ENCODE measurements around the gene SFPQ. TPM values are rescaled to one million over a fixed set of nuclear protein-coding genes. Genes with fewer than 3 reads are reported as not detected.

The SFPQ gene
- polyA plus RNA-seq, 2 of the 4 experiments (the other 2 are of a cell fraction): 151 to 327 TPM

DNA sequence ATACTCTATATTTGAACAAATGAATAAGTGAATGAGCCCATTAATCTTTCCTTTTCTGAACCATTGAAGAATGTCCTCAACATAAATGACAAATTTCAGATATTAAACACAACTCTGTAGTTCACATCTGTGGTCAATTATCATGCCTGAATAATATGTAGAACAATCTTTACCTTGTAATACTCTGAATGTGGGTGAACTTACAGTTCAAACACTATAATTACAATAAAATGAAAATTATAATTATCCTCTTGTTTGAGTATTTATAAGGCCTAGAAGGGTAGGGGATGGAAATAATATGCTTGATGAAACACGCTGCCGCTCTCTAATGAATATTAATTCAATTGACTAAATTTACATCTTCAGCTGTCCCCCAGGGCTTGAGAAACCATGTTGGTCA lies 8.7 kb upstream of the SFPQ start (continued):
- TF ChIP-seq, protein P1, sequence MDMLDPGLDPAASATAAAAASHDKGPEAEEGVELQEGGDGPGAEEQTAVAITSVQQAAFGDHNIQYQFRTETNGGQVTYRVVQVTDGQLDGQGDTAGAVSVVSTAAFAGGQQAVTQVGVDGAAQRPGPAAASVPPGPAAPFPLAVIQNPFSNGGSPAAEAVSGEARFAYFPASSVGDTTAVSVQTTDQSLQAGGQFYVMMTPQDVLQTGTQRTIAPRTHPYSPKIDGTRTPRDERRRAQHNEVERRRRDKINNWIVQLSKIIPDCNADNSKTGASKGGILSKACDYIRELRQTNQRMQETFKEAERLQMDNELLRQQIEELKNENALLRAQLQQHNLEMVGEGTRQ (IDR thresholded peaks at IDR 0.05): no peak
- TF ChIP-seq KDM1A (IDR thresholded peaks at IDR 0.05; ENCODE audit: low read depth) (no peak), BHLHE40 (IDR thresholded peaks at IDR 0.05; ENCODE audit: low read depth, low read length) (no peak), EP300 (IDR thresholded peaks at IDR 0.05) (no peak)
- TF ChIP-seq, protein P2, sequence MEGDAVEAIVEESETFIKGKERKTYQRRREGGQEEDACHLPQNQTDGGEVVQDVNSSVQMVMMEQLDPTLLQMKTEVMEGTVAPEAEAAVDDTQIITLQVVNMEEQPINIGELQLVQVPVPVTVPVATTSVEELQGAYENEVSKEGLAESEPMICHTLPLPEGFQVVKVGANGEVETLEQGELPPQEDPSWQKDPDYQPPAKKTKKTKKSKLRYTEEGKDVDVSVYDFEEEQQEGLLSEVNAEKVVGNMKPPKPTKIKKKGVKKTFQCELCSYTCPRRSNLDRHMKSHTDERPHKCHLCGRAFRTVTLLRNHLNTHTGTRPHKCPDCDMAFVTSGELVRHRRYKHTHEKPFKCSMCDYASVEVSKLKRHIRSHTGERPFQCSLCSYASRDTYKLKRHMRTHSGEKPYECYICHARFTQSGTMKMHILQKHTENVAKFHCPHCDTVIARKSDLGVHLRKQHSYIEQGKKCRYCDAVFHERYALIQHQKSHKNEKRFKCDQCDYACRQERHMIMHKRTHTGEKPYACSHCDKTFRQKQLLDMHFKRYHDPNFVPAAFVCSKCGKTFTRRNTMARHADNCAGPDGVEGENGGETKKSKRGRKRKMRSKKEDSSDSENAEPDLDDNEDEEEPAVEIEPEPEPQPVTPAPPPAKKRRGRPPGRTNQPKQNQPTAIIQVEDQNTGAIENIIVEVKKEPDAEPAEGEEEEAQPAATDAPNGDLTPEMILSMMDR (IDR thresholded peaks at IDR 0.05): no peak
- TF ChIP-seq, protein P3, sequence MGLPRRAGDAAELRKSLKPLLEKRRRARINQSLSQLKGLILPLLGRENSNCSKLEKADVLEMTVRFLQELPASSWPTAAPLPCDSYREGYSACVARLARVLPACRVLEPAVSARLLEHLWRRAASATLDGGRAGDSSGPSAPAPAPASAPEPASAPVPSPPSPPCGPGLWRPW (IDR thresholded peaks at IDR 0.05): no peak
- TF ChIP-seq, protein P4, sequence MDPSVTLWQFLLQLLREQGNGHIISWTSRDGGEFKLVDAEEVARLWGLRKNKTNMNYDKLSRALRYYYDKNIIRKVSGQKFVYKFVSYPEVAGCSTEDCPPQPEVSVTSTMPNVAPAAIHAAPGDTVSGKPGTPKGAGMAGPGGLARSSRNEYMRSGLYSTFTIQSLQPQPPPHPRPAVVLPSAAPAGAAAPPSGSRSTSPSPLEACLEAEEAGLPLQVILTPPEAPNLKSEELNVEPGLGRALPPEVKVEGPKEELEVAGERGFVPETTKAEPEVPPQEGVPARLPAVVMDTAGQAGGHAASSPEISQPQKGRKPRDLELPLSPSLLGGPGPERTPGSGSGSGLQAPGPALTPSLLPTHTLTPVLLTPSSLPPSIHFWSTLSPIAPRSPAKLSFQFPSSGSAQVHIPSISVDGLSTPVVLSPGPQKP (IDR thresholded peaks at IDR 0.05; ENCODE audit: low read depth, low read length): no peak
- TF ChIP-seq, protein P5, sequence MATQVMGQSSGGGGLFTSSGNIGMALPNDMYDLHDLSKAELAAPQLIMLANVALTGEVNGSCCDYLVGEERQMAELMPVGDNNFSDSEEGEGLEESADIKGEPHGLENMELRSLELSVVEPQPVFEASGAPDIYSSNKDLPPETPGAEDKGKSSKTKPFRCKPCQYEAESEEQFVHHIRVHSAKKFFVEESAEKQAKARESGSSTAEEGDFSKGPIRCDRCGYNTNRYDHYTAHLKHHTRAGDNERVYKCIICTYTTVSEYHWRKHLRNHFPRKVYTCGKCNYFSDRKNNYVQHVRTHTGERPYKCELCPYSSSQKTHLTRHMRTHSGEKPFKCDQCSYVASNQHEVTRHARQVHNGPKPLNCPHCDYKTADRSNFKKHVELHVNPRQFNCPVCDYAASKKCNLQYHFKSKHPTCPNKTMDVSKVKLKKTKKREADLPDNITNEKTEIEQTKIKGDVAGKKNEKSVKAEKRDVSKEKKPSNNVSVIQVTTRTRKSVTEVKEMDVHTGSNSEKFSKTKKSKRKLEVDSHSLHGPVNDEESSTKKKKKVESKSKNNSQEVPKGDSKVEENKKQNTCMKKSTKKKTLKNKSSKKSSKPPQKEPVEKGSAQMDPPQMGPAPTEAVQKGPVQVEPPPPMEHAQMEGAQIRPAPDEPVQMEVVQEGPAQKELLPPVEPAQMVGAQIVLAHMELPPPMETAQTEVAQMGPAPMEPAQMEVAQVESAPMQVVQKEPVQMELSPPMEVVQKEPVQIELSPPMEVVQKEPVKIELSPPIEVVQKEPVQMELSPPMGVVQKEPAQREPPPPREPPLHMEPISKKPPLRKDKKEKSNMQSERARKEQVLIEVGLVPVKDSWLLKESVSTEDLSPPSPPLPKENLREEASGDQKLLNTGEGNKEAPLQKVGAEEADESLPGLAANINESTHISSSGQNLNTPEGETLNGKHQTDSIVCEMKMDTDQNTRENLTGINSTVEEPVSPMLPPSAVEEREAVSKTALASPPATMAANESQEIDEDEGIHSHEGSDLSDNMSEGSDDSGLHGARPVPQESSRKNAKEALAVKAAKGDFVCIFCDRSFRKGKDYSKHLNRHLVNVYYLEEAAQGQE (IDR thresholded peaks at IDR 0.05): no peak

DNA sequence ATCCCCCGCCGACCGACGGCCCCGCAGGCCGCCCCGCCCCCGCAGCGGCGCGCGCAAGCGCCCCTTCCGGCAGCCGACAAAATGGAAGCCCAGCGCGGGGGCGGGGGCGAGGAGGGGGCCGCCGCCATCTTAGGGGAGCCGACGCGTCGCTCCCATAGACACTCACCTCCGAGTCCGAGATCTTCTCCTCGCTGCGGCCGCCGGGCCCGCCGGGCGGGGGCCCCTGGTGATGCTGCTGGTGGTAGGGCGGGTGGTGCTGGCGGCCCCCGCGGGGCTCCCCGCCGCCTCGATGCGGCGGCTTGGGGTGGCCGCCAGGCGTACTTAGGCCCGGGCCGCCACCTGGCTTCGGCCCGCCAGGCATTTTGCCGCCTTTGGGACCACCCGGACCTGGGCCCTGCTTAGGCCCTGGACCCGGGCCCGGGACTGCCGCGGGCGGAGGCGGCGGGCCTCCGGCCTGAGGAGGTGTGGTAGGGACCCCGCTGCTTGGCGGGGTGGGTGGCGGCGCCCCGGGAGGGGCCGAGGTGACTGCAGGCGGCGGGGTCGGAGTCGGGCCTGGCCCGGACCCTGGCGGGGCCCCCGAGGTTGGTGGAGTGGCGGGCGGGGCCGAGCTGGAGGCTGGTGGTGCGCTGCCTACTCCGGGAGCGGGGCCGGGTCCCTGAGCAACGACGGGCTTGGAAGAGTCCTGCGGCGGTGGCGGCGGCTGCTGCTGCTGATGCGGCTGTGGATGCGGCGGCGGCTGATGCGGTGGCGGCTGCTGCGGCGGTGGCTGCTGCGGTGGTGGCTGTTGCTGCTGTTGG lies 691 bp downstream of the SFPQ start:
- peak; percentile 48; the same call in 1 of the 2 replicates for TF ChIP-seq MAZ (IDR thresholded peaks at IDR 0.05; ENCODE audit: borderline replicate concordance, low read depth, low read length)
- peak; percentile 8 to 52; a peak in 3 of 5 replicates for TF ChIP-seq JUN (IDR thresholded peaks at IDR 0.05)
- no peak for TF ChIP-seq CHD4 (IDR thresholded peaks at IDR 0.05; ENCODE audit: borderline replicate concordance)
- TF ChIP-seq PHF8 (IDR thresholded peaks at IDR 0.05; ENCODE audit: borderline replicate concordance, low read depth): peak; percentile 30; the same call in 1 of the 2 replicates
- TF ChIP-seq, protein P6, sequence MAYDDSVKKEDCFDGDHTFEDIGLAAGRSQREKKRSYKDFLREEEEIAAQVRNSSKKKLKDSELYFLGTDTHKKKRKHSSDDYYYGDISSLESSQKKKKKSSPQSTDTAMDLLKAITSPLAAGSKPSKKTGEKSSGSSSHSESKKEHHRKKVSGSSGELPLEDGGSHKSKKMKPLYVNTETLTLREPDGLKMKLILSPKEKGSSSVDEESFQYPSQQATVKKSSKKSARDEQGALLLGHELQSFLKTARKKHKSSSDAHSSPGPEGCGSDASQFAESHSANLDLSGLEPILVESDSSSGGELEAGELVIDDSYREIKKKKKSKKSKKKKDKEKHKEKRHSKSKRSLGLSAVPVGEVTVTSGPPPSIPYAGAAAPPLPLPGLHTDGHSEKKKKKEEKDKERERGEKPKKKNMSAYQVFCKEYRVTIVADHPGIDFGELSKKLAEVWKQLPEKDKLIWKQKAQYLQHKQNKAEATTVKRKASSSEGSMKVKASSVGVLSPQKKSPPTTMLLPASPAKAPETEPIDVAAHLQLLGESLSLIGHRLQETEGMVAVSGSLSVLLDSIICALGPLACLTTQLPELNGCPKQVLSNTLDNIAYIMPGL (CRISPR knock-in tag; IDR thresholded peaks at IDR 0.05; ENCODE audit: borderline replicate concordance): peak; percentile 15; the same call in 1 of the 2 replicates
- TF ChIP-seq, protein P7, sequence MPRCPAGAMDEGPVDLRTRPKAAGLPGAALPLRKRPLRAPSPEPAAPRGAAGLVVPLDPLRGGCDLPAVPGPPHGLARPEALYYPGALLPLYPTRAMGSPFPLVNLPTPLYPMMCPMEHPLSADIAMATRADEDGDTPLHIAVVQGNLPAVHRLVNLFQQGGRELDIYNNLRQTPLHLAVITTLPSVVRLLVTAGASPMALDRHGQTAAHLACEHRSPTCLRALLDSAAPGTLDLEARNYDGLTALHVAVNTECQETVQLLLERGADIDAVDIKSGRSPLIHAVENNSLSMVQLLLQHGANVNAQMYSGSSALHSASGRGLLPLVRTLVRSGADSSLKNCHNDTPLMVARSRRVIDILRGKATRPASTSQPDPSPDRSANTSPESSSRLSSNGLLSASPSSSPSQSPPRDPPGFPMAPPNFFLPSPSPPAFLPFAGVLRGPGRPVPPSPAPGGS (IDR thresholded peaks at IDR 0.05): peak; percentile 8; the same call in 1 of the 3 replicates
- TF ChIP-seq TFCP2L1 (CRISPR knock-in tag; IDR thresholded peaks at IDR 0.05): no peak
- TF ChIP-seq, protein P2 (IDR thresholded peaks at IDR 0.05): peak; percentile 14; the same call in 1 of the 3 replicates
- FAIRE-seq (no peak), DNase-seq (ENCODE audit: low read depth in 1 of 2, low spot score in 1 of 2) (peak; percentile 46 to 73), ATAC-seq (peak; percentile 56 to 68)
- Histone ChIP-seq H3K4me2 (peak overlapping the region; percentile 88), H3K4me1 (peaks cover 31% of the 10 kb centered on the region), H3K27ac (peak overlapping the region; percentile 98 to 99), H3K9me3 (no peaks in the 10 kb centered on the region), H3K4me3 (peak overlapping the region; percentile 90)
- CTCF ChIA-PET: no interaction called here
- POLR2A ChIA-PET: interaction anchor here (1.0 kb wide), 2 partner anchors 10 to 76 kb away, joined by 3 to 7 read pairs; partner anchors contain the start of gene ZMYM4
- 0% methylated on average over 1 of the region's 94 CpGs for WGBS (ENCODE audit: missing lambda C conversion rate)
